ENCODE measurements around the gene TLR6.
"Not testable (repeated sequence)": the region's sequence is repeated elsewhere in the genome, so short reads cannot be mapped to it uniquely, and the experiment has no call there.

Gene TLR6

DNA sequence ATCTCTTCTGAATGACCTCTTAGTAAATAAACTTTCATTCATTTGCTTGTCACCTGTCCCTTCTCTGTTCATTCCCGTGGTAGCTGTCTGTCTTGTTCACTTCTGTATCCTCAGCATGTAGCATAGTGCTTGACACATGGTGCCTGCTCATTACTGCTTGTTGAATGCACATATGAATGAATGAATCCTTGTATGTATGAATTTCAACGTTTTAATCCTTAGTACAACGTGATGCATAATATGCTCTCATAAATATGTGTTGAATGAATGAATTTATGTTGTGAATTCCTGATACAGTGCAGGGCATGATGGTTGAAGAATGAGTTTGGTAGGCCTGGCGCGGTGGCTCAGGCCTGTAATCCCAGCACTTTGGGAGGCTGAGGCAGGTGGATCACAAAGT, 76.8 kb downstream of the TLR6 start:
- no peak for TF ChIP-seq CTCF (IDR thresholded peaks at IDR 0.05; ENCODE audit: low read depth, low read length, missing control alignments)
- no peak for DNase-seq (ENCODE audit: extremely low read depth, low read depth)
- no peak overlapping the region for H3K4me3 ChIP-seq (replicated peaks; ENCODE audit: low read depth, low read length)

DNA sequence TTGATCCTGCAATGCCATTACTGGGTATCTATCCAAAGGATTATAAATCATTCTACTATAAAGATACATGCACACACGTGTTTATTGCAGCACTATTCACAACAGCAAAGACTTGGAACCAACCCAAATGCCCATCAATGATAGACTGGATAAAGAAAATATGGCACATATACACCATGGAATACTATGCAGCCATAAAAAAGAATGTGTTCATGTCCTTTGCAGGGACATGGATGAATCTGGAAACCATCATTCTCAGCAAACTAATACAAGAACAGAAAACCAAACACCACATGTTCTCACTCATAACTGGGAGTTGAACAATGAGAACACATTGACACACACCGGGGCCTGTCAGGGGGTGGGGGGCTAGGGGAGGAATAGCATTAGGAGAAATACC, 78.7 kb downstream of the TLR6 start:
- not testable (repeated sequence) for H3K4me3 ChIP-seq (replicated peaks; ENCODE audit: low read depth, low read length); DNase-seq (ENCODE audit: extremely low read depth, low read depth)

DNA sequence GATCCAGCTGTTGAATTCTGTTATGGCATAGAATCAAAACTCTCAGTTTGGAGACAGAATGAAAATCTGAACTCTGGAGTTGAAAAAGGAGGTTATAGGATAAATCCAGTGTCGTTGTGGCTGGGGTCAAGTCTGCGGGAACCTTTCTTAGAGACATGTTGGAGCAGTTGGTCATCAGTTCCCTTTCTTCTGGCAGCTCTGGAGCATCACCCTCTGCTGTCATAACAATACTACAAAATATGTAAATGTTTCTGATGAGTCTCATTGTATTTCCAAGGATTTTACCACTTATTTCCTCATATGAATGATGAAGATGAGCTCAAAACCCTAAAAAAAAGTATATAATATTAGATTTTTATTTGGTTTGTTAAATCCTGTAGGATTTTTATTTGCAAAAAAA, 81.3 kb downstream of the TLR6 start:
- TF ChIP-seq CTCF (IDR thresholded peaks at IDR 0.05; ENCODE audit: low read depth, low read length, missing control alignments), result no peak
- no peak for DNase-seq (ENCODE audit: extremely low read depth, low read depth)

GRCh38 chr4:38774181-38774955, 82.2 kb downstream of the TLR6 start:
- no peak for TF ChIP-seq CTCF (IDR thresholded peaks at IDR 0.05; ENCODE audit: low read depth, low read length, missing control alignments)
- DNase-seq (ENCODE audit: extremely low read depth, low read depth), result no peak
- H3K4me3 ChIP-seq (replicated peaks; ENCODE audit: low read depth, low read length), result no peak overlapping the region

More for the DNA sequence above, 81.3 kb downstream of the TLR6 start:
- no peak overlapping the region for H3K4me3 ChIP-seq (replicated peaks; ENCODE audit: low read depth, low read length)

All from HFF-Myc (cell line).